Osteoblast (primary cell): ENCODE measurements around the gene TLR1. TPM values are rescaled to one million over a fixed set of nuclear protein-coding genes. Genes with fewer than 3 reads are reported as not detected.
A peak's percentile ranks its signal among the peaks of the same experiment; 100 is the strongest.
"Not testable (repeated sequence)": the region's sequence is repeated elsewhere in the genome, so short reads cannot be mapped to it uniquely, and the experiment has no call there.

Source experiments
- DNase-seq: peaks from one replicate; pipeline ENCODE4 v3.0.0; 2011; ENCODE audit warnings: low spot score, mixed read lengths; ENCODE audit not compliant: insufficient read length; ENCODE audit errors: missing footprints
- H2AFZ ChIP-seq: 2 replicates; pipeline ENCODE4 v1.6.0; 2011; ENCODE audit warnings: mild to moderate bottlenecking, low read length
- H3K27ac ChIP-seq: 2 replicates; pipeline ENCODE4 v1.5.1; 2011; ENCODE audit warnings: mild to moderate bottlenecking, low read depth, low read length, moderate library complexity
- H3K27me3 ChIP-seq: 2 replicates; pipeline ENCODE4 v1.6.0; 2012; ENCODE audit warnings: mild to moderate bottlenecking, control low read depth, inconsistent platforms, low read length, moderate library complexity; ENCODE audit not compliant: insufficient read depth
- H3K36me3 ChIP-seq: 2 replicates; pipeline ENCODE4 v1.5.1; 2011; ENCODE audit warnings: mild to moderate bottlenecking, low read length, control low read depth, moderate library complexity; ENCODE audit not compliant: insufficient read depth
- H3K4me1 ChIP-seq: 2 replicates; pipeline ENCODE4 v1.5.1; 2011; ENCODE audit warnings: mild to moderate bottlenecking, low read length, control low read depth, moderate library complexity; ENCODE audit not compliant: insufficient read depth
- H3K4me2 ChIP-seq: 2 replicates; pipeline ENCODE4 v1.6.0; 2011; ENCODE audit warnings: mild to moderate bottlenecking, low read length; ENCODE audit not compliant: insufficient read depth
- H3K4me3 ChIP-seq: fragments of 200-600 bp; sonication (generic); 3 replicates; pipeline ENCODE4 v1.5.1; 2012; ENCODE audit warnings: mild to moderate bottlenecking, low read length, inconsistent platforms; ENCODE audit not compliant: insufficient read depth
- H3K79me2 ChIP-seq: 2 replicates; pipeline ENCODE4 v1.6.0; 2012; ENCODE audit warnings: mild to moderate bottlenecking, low read length, control low read depth, inconsistent platforms; ENCODE audit not compliant: insufficient read depth
- H3K9me3 ChIP-seq: 2 replicates; pipeline ENCODE4 v1.5.1; 2011; ENCODE audit warnings: low read depth, low read length, control low read depth
- H4K20me1 ChIP-seq: 2 replicates; pipeline ENCODE4 v1.6.0; 2012; ENCODE audit warnings: mild to moderate bottlenecking, low read length, control low read depth; ENCODE audit not compliant: insufficient read depth
- total RNA-seq: library from RNA; depleted of rRNA; stranded (reverse); fragments of >200 nt; gene quantifications from 2 replicates; pipeline ENCODE4 v1.2.3, GENCODE V29; 2012
- TF ChIP-seq, protein P1 (sequence below): IDR thresholded peaks from 2 replicates; pipeline ENCODE4 v1.5.1; 2011; ENCODE audit warnings: mild to moderate bottlenecking, low read depth, low read length, moderate library complexity; ENCODE audit errors: extremely low read depth

TLR1 gene
- total RNA-seq, 1 donor, result 3.3 TPM

DNA sequence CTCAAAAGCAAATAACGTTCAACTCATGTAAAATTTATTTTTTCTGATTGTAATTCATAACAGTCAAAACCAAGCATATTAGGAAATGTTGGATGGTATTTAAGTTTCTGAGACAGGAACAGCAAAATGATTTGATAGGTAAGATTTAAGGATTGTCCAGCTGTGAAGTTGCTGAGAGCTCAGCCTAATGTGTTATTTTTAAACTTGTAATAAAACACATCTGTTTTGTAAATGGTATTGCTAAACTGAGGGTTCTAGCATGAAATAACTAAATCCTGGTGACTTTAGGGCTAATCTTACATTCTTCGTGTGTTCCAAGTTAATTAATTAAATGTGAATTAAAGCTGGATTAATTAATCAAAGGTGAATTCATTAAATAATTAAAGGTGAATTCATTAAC lies 35.1 kb downstream of the TLR1 start:
- H2AFZ ChIP-seq, result no peak overlapping the region
- no peaks in the 10 kb centered on the region for H3K4me1 ChIP-seq
- no peak overlapping the region for H3K4me2 ChIP-seq
- no peaks in the 10 kb centered on the region for H3K27me3 ChIP-seq
- no peaks in the 10 kb centered on the region for H3K9me3 ChIP-seq
- peak overlapping the region; percentile 30 for H3K27ac ChIP-seq
- DNase-seq, result no peak
- no peak overlapping the region for H3K4me3 ChIP-seq
- no peaks in the 10 kb centered on the region for H3K79me2 ChIP-seq
- TF ChIP-seq, protein P1, sequence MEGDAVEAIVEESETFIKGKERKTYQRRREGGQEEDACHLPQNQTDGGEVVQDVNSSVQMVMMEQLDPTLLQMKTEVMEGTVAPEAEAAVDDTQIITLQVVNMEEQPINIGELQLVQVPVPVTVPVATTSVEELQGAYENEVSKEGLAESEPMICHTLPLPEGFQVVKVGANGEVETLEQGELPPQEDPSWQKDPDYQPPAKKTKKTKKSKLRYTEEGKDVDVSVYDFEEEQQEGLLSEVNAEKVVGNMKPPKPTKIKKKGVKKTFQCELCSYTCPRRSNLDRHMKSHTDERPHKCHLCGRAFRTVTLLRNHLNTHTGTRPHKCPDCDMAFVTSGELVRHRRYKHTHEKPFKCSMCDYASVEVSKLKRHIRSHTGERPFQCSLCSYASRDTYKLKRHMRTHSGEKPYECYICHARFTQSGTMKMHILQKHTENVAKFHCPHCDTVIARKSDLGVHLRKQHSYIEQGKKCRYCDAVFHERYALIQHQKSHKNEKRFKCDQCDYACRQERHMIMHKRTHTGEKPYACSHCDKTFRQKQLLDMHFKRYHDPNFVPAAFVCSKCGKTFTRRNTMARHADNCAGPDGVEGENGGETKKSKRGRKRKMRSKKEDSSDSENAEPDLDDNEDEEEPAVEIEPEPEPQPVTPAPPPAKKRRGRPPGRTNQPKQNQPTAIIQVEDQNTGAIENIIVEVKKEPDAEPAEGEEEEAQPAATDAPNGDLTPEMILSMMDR, result no peak
- no peaks in the 10 kb centered on the region for H4K20me1 ChIP-seq
- no peaks in the 10 kb centered on the region for H3K36me3 ChIP-seq

DNA sequence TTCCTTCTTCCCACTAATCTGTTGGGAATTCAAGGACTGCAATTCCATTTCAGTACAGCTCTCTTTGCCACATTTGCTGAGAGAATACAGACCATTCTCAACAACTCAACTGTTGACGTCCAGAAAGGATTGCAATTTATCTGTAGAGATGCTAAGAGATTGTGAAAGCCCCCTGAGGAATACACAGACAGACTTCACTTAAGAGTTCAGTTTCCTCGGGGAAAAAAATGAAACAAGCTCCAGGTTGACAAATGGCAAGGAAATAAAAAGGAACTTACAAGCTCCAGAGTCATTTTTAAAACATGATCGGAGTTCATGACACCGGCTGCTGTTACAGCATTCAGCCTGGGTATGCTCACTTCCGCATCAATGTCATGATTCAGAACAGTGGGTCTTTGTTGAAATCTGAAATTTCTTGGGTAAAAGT lies 35.6 kb downstream of the TLR1 start:
- H3K36me3 ChIP-seq, result no peaks in the 10 kb centered on the region
- no peaks in the 10 kb centered on the region for H3K79me2 ChIP-seq
- H3K4me1 ChIP-seq, result no peaks in the 10 kb centered on the region
- no peak for DNase-seq
- H4K20me1 ChIP-seq, result no peaks in the 10 kb centered on the region
- H3K9me3 ChIP-seq, result no peaks in the 10 kb centered on the region
- TF ChIP-seq, protein P1, result no peak
- no peak overlapping the region for H2AFZ ChIP-seq
- peak overlapping the region; percentile 34 for H3K4me3 ChIP-seq
- H3K27ac ChIP-seq, result peak overlapping the region; percentile 30
- H3K27me3 ChIP-seq, result no peaks in the 10 kb centered on the region
- peak overlapping the region; percentile 59 for H3K4me2 ChIP-seq

DNA sequence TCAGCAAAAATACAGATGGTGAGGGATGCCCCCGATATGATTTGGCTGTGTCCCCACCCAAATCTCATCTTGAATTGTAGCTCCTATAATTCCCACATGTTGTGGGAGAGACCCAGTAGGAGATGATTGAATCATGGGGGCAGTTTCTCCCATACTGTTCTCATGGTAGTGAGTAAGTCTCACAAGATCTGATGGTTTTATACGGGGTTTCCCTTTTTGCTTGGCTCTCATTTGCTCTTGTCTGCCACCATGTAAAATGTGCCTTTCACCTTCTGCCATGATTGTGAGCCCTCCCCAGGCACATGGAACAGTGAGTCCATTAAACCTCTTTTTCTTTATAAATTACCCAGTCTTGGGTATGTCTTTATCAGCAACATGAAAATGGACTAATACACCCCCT lies 37.7 kb downstream of the TLR1 start:
- not testable (repeated sequence) for H3K79me2 ChIP-seq, H4K20me1 ChIP-seq, H3K27me3 ChIP-seq, DNase-seq, H3K9me3 ChIP-seq, H3K36me3 ChIP-seq, H2AFZ ChIP-seq, H3K4me2 ChIP-seq, H3K4me1 ChIP-seq, H3K27ac ChIP-seq, H3K4me3 ChIP-seq

DNA sequence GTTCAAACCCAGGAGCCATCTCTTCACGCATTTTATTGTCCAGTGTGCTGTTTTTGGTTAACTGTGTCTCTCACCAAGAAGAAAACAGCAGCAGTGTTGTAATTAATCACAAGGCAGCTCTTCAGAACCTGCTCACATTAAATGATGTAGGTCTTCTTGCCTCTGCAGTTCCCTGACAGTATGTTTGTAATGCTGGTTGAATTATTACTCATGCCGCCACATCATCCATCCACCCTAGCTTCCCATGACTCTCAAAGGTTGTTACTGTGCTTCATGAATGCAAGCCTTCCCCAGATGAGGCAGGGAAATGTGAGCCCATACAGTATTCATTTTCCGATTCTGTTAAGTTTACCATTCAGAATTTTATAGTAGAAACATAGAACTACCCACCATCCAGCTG lies 39.2 kb downstream of the TLR1 start:
- DNase-seq, result peak; percentile 76
- TF ChIP-seq, protein P1, result no peak
- no peaks in the 10 kb centered on the region for H3K27me3 ChIP-seq
- no peaks in the 10 kb centered on the region for H3K36me3 ChIP-seq
- no peaks in the 10 kb centered on the region for H3K79me2 ChIP-seq
- no peak overlapping the region for H3K4me2 ChIP-seq
- H4K20me1 ChIP-seq, result no peaks in the 10 kb centered on the region
- no peaks in the 10 kb centered on the region for H3K9me3 ChIP-seq
- H3K4me1 ChIP-seq, result no peaks in the 10 kb centered on the region
- H3K4me3 ChIP-seq, result no peak overlapping the region
- H2AFZ ChIP-seq, result peak overlapping the region; percentile 79
- H3K27ac ChIP-seq, result no peak overlapping the region
